HG03457 (cell line): ENCODE results near the gene RPL13A.
"Not testable (repeated sequence)": the region's sequence is repeated elsewhere in the genome, so short reads cannot be mapped to it uniquely, and the experiment has no call there.

Experiments used
- ATAC-seq: cut with Tn5 transposase; IDR thresholded peaks from one replicate; pipeline ENCODE4 v1.9.1; 2021; ENCODE audit warnings: moderate number of reproducible peaks; ENCODE audit not compliant: unreplicated experiment

The RPL13A gene

GRCh38 chr19:49455773-49456172, 31.6 kb upstream of the RPL13A start:
- no peak for ATAC-seq

GRCh38 chr19:49456326-49456725, 31.1 kb upstream of the RPL13A start:
- no peak for ATAC-seq

GRCh38 chr19:49458567-49458903, 28.9 kb upstream of the RPL13A start:
- ATAC-seq: no peak

GRCh38 chr19:49459388-49459787, 28.0 kb upstream of the RPL13A start:
- ATAC-seq: no peak

- ATAC-seq: not testable (repeated sequence)
Measured at GRCh38 chr19:49461130-49461529, 26.3 kb upstream of the RPL13A start.

- ATAC-seq: no peak
Measured at GRCh38 chr19:49461656-49462055, 25.8 kb upstream of the RPL13A start.

- no peak for ATAC-seq
Measured at GRCh38 chr19:49462492-49462891, 24.9 kb upstream of the RPL13A start.

- ATAC-seq: no peak
Measured at GRCh38 chr19:49463960-49464740, 23.3 kb upstream of the RPL13A start.

GRCh38 chr19:49465371-49465770, 22.0 kb upstream of the RPL13A start:
- ATAC-seq: no peak

GRCh38 chr19:49468199-49468598, 19.2 kb upstream of the RPL13A start:
- no peak for ATAC-seq

GRCh38 chr19:49468746-49469447, 18.5 kb upstream of the RPL13A start:
- no peak for ATAC-seq

- peak; percentile 43 for ATAC-seq
Measured at GRCh38 chr19:49469828-49470614, 17.4 kb upstream of the RPL13A start.

GRCh38 chr19:49470615-49470978, 16.8 kb upstream of the RPL13A start:
- ATAC-seq: no peak

GRCh38 chr19:49472936-49473335, 14.5 kb upstream of the RPL13A start:
- no peak for ATAC-seq

GRCh38 chr19:49473501-49473867, 13.9 kb upstream of the RPL13A start:
- not testable (repeated sequence) for ATAC-seq

- ATAC-seq: no peak
Measured at GRCh38 chr19:49473868-49474541, 13.4 kb upstream of the RPL13A start, which contains the start of gene FLT3LG. TSS of gene FLT3LG (plus strand) at chr19:49474215. CDS start at chr19:49474640, 425 bp downstream.

GRCh38 chr19:49474542-49474924, 12.9 kb upstream of the RPL13A start:
- no peak for ATAC-seq

- no peak for ATAC-seq
Measured at GRCh38 chr19:49475191-49475917, 12.1 kb upstream of the RPL13A start.

GRCh38 chr19:49475995-49476880, 11.2 kb upstream of the RPL13A start:
- ATAC-seq: no peak
